ENCODE measurements around the gene PITPNC1.
"Not testable (repeated sequence)": the region's sequence is repeated elsewhere in the genome, so short reads cannot be mapped to it uniquely, and the experiment has no call there.

The PITPNC1 gene

GRCh38 chr17:67576471-67577115 is 199.5 kb downstream of the PITPNC1 start:
- no peak for DNase-seq (ENCODE audit: low read depth in 2 of 2)

DNA sequence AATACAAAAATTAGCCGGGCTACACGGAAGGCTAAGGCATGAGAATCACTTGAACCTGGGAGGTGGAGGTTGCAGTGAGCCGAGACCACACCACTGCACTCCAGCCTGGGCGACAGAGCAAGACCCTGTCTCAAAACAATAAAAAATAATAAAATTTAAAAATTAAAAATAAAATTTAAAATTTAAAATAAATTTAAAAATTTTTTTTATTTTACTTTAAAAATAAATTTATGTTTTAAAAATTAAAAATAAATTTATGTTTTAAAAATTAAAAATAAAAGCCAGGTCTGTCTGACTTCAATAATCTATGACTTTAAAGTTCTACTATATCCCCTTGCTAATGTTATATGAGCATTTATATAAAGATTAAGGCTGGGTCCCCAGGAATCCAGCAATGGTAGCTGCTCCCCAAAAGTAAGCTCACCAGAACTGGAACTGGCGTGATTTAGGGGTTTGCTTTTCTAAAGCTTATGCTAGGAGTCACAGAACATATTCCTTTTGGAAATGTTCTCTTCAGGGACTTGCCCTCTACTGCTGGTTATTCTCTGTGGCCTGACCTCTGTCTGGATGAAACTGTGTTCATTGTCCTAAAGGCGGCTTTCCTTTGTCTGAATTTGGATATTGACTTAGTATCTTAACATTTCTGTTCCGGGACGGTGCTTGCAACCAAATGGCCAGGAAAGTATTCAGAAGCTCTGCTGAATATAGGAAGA is 200.5 kb downstream of the PITPNC1 start:
- DNase-seq (ENCODE audit: low read depth in 2 of 2) = no peak

- no peak for DNase-seq (ENCODE audit: low read depth in 2 of 2)
These were observed 201.0 kb downstream of the PITPNC1 start for GRCh38 chr17:67578142-67578457.

DNA sequence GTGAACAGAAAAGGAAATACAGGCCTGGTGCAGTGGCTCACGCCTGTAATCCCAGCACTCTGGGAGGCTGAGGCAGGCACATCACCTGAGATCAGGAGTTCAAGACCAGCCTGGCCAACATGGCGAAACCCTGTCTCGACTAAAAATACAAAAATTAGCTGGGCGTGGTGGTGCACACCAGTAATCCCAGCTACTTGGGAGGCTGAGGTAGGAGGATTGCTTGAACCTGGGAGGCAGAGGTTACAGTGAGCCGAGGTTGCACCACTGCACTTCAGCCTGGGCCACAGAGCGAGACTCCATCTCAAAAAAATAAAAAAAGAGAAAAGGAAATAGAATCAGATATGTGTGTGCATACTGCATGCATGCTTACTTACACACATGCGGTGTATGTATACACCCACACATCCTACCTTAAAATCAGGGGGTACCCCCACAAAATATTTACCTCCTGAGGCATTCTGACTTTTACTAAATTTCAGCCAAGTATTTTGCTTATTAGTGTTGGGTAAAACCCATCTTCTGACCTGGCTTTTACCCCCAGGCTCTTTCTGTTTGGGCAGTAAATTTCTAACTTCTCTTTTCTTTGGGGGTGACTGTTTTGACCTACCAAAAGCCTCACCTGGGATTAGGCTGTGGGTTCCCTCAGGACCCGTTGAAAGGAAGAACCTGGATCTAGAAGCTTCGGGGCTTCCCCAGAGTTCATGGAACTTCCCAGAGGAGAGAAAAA is 201.8 kb downstream of the PITPNC1 start:
- DNase-seq (ENCODE audit: low read depth in 2 of 2) = not testable (repeated sequence)

- DNase-seq (ENCODE audit: low read depth in 2 of 2) = no peak
These were observed 205.6 kb downstream of the PITPNC1 start for GRCh38 chr17:67582673-67583081.

- no peak for DNase-seq (ENCODE audit: low read depth in 2 of 2)
These were observed 208.1 kb downstream of the PITPNC1 start for GRCh38 chr17:67585077-67585602.

GRCh38 chr17:67588326-67588725 is 211.2 kb downstream of the PITPNC1 start:
- no peak for DNase-seq (ENCODE audit: low read depth in 2 of 2)

DNA sequence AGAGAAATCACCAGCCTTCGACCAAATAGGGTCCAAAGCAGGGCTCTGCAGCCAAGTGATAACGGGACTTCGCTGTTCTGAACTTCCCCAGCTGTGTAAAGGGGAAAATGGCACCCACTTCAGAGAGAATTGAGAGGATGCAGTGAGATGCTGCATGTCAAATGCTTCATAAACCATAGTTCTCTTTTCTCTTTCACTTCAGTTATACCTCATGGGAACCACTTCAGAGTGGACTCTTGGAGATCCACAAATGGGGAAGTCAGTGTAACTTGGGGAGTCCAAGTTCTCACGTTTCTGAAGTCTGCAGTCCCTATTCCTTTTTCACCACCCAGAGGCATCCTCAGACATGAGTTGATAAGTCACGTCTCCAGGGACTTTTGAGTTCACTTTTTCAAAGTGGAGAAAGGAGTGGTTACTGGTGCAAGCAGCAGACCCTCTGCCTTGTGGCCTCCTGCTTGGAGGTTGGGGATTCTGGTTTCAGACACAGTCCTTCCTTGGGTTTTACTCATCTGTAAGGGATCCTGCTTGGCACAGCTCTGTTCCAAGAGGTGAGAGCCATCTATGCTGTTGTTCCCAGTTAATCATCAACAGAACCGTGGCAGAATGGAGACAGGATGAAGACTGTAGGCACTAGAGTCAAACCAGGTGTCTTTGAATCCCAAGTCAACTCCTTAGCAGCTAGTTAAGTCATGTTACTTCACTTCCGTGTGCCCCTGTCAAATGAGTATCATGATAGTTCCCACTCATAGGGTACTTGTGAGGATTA is 217.2 kb downstream of the PITPNC1 start:
- no peak for DNase-seq (ENCODE audit: low read depth in 2 of 2)

GRCh38 chr17:67600408-67600807 is 223.3 kb downstream of the PITPNC1 start:
- no peak for DNase-seq (ENCODE audit: low read depth in 2 of 2)

- no peak for DNase-seq (ENCODE audit: low read depth in 2 of 2)
These were observed 224.8 kb downstream of the PITPNC1 start for GRCh38 chr17:67601897-67602296.

DNA sequence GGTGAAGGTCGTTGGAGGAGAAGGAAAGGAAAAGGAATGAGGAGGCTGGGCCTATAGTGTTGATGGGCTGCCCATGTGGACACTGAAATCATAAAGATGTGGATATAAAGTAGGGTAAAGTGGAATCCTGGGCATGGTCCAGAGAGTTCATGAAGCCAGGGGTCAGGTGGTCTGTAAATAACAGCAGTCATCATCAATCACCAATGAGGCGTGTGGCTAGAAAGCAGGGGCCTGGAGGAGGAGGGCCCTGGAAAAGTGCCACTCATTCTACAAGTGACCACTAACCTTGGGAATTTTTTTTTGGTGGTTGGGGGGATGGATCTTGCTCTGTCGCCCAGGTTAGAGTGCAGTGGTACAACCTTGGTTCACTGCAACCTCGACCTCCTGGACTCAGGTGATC is 225.4 kb downstream of the PITPNC1 start:
- no peak for DNase-seq (ENCODE audit: low read depth in 2 of 2)

GRCh38 chr17:67602974-67603373 is 225.9 kb downstream of the PITPNC1 start:
- peak in 1 of 2 donors; percentile 26 for DNase-seq (ENCODE audit: low read depth in 2 of 2)

DNA sequence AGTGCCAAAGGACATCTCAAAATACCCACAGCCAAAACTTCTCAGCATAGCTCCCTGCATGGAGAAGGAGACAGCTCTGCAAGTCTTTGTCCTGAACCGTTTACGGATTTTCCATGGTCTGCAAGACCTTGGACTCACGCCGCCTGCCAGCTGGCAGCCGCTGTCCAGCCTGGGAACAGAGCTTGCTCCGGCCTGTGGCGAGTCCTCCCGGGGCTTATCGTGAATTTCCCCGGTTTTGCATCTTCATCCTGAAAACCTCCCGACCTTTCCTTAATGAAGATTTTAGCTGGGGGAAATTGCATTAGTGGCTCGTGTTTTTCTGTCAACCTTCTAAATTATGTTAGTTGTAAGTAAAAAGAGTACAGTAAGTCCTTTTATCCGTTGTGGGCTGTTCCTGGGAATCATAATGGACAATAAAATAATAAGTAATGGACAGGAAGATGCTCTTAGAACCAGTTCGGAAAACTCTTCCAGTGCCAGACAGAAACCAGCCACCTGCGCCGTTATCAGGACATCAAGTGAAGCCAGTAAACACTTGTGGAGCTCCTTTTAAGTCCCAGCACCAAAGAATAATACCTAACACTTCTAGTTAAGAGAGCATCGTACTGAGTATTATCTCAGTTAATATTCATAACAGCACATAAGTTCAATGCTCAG is 228.3 kb downstream of the PITPNC1 start:
- DNase-seq (ENCODE audit: low read depth in 2 of 2) = no peak

GRCh38 chr17:67606471-67606870 is 229.4 kb downstream of the PITPNC1 start:
- DNase-seq (ENCODE audit: low read depth in 2 of 2) = no peak

DNA sequence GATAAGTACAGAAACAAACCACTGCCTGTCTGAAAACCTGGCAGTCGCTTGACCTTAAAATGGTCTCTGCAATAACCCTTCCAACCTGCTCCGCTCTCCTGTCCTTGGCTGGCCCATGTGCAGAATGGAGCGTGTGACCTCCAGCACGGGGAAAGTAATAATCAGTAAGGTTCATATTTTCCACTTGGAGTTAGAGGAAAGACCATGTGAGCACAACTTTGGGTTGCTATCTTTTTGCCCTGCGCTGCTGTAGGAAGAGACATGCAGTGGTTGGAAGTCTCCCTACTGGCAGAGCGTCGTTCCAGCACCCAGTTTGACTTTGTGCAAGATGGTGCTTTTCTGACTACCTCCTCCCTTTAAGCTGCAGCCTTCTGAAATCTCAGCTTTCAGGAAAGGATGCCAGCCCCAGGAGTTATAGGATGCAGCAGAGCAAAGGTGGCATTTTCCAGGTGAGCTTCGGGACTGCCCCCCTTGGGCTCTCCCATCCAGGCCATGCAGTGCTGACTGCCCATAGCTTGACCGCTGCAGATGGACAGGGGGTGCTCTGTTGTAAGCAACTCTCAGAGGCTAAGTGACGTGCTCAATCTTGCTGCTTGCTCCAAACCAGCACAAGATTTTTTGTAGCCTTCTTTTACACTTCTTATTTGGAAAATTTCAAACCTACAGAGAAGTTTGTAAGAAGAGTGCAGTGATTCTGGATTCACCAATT is 230.0 kb downstream of the PITPNC1 start:
- DNase-seq (ENCODE audit: low read depth in 2 of 2) = no peak

GRCh38 chr17:67610061-67610460 is 233.0 kb downstream of the PITPNC1 start:
- DNase-seq (ENCODE audit: low read depth in 2 of 2) = no peak

GRCh38 chr17:67613961-67614360 is 236.9 kb downstream of the PITPNC1 start:
- DNase-seq (ENCODE audit: low read depth in 2 of 2) = no peak

- no peak for DNase-seq (ENCODE audit: low read depth in 2 of 2)
These were observed 238.0 kb downstream of the PITPNC1 start for GRCh38 chr17:67615011-67615561.

DNA sequence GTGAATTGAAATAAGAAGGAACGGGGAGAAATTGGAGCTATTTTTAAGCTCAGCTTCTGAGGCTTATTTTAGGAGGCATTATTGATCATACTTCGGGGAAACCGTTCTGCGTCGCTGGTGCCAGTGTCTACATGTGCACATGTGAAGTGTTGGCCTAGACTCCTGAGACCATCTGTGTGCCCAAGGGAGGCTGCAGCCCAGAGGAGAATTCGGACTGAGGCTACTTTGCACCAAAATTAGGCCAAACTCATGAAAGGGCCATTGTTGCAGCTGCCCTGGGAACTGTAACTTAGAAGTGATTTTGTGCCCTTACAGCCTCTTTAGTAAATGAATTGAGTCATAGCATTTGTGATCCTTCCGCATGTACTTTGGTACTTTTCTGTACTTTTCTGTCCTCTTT is 238.7 kb downstream of the PITPNC1 start:
- DNase-seq (ENCODE audit: low read depth in 2 of 2) = no peak

GRCh38 chr17:67617304-67617899 is 240.3 kb downstream of the PITPNC1 start:
- no peak for DNase-seq (ENCODE audit: low read depth in 2 of 2)

Measured in activated CD4-positive, alpha-beta T cell treated with anti-CD3 and anti-CD28 coated beads for 24 hours (primary cell).